GM12878 (cell line): Measurements from ENCODE around the gene SIM1.

Experiments
- CREM ChIP-seq: IDR thresholded peaks from 2 replicates; pipeline ENCODE4 v1.6.1; 2014; ENCODE audit warnings: antibody characterized with exemption, low read depth
- MTA3 ChIP-seq: IDR thresholded peaks from 2 replicates; pipeline ENCODE4 v1.6.1; 2012; ENCODE audit warnings: low read length, inconsistent platforms, borderline replicate concordance
- MXI1 ChIP-seq: fragments of 150-350 bp; IDR thresholded peaks from 2 replicates; pipeline ENCODE4 v1.6.1; 2011; ENCODE audit warnings: low read depth, mild to moderate bottlenecking, inconsistent platforms, low read length, improper control_type of control experiment
- POLR2A ChIP-seq: IDR thresholded peaks from 2 replicates; pipeline ENCODE4 v1.6.1; 2011; ENCODE audit warnings: low read depth, mild to moderate bottlenecking, low read length
- POLR2AphosphoS5 ChIP-seq: IDR thresholded peaks from 2 replicates; pipeline ENCODE4 v1.6.1; 2011; ENCODE audit warnings: mild to moderate bottlenecking, low read length, inconsistent platforms
- RAD21 ChIP-seq: IDR thresholded peaks from 2 replicates; pipeline ENCODE4 v1.6.1; 2011; ENCODE audit warnings: mild to moderate bottlenecking, low read depth, low read length, moderate library complexity; ENCODE audit not compliant: insufficient read depth
- SIN3A ChIP-seq: IDR thresholded peaks from 2 replicates; pipeline ENCODE4 v1.6.1; 2012; ENCODE audit warnings: low read depth, low read length, improper control_type of control experiment
- SMARCA5 ChIP-seq: fragments of 450-650 bp; IDR thresholded peaks from 2 replicates; pipeline ENCODE4 v1.6.1; 2017; ENCODE audit warnings: mild to moderate bottlenecking
- SRF ChIP-seq, 2 experiments: IDR thresholded peaks; 2 replicates each; pipeline ENCODE4 v1.6.1; 2011; ENCODE audit warnings: low read depth in 2 of 2, low read length in 2 of 2, mild to moderate bottlenecking in 1 of 2, moderate library complexity in 1 of 2
- TCF12 ChIP-seq: IDR thresholded peaks from 2 replicates; pipeline ENCODE4 v1.6.1; 2011; ENCODE audit warnings: low read depth, mild to moderate bottlenecking, low read length
- ZBTB33 ChIP-seq: fragments of 450-650 bp; IDR thresholded peaks from 2 replicates; pipeline ENCODE4 v1.6.1; 2017; ENCODE audit warnings: mild to moderate bottlenecking

- TF ChIP-seq POLR2AphosphoS5 = no peak
- TF ChIP-seq SRF (IDR thresholded peaks at IDR 0.05; ENCODE audit: low read depth in 2 of 2, low read length in 2 of 2) = no peak
- no peak for TF ChIP-seq RAD21
- no peak for TF ChIP-seq SMARCA5
- no peak for TF ChIP-seq TCF12
- TF ChIP-seq SIN3A = no peak
- no peak for TF ChIP-seq MXI1
- TF ChIP-seq CREM = no peak
- no peak for TF ChIP-seq MTA3
- no peak for TF ChIP-seq POLR2A
- TF ChIP-seq ZBTB33 = no peak
Measured at GRCh38 chr6:100433726-100434435, 30.8 kb downstream of the SIM1 start.
